ENCODE measurements around the gene ALPK1.
A peak's percentile ranks its signal among the peaks of the same experiment; 100 is the strongest.
"Not testable (repeated sequence)": the region's sequence is repeated elsewhere in the genome, so short reads cannot be mapped to it uniquely, and the experiment has no call there.

ALPK1 gene

GRCh38 chr4:112277220-112277619 lies 19.9 kb upstream of the ALPK1 start:
- no peak overlapping the region for H3K4me3 ChIP-seq (ENCODE audit: low read depth, low read length)
- peaks cover 4% of the 10 kb centered on the region for H3K9me3 ChIP-seq (ENCODE audit: control insufficient read depth, insufficient read depth, low read length)
- H3K36me3 ChIP-seq (ENCODE audit: control insufficient read depth, insufficient read depth, low read length): no peaks in the 10 kb centered on the region
- H3K9ac ChIP-seq (ENCODE audit: low read depth, low read length): no peak overlapping the region
- no peaks in the 10 kb centered on the region for H3K27me3 ChIP-seq (ENCODE audit: control insufficient read depth, insufficient read depth, low read length)
- H3K4me1 ChIP-seq (ENCODE audit: control insufficient read depth, insufficient read depth, low read length): no peaks in the 10 kb centered on the region

GRCh38 chr4:112277705-112278448 lies 19.3 kb upstream of the ALPK1 start:
- no peaks in the 10 kb centered on the region for H3K9me3 ChIP-seq (ENCODE audit: control insufficient read depth, insufficient read depth, low read length)
- no peaks in the 10 kb centered on the region for H3K4me1 ChIP-seq (ENCODE audit: control insufficient read depth, insufficient read depth, low read length)
- peaks cover 1% of the 10 kb centered on the region for H3K27me3 ChIP-seq (ENCODE audit: control insufficient read depth, insufficient read depth, low read length)
- no peaks in the 10 kb centered on the region for H3K36me3 ChIP-seq (ENCODE audit: control insufficient read depth, insufficient read depth, low read length)
- H3K4me3 ChIP-seq (ENCODE audit: low read depth, low read length): no peak overlapping the region
- H3K9ac ChIP-seq (ENCODE audit: low read depth, low read length): no peak overlapping the region

GRCh38 chr4:112279025-112279881 lies 17.9 kb upstream of the ALPK1 start:
- H3K36me3 ChIP-seq (ENCODE audit: control insufficient read depth, insufficient read depth, low read length): no peaks in the 10 kb centered on the region
- no peak overlapping the region for H3K9ac ChIP-seq (ENCODE audit: low read depth, low read length)
- no peak overlapping the region for H3K4me3 ChIP-seq (ENCODE audit: low read depth, low read length)

GRCh38 chr4:112279882-112280315 lies 17.3 kb upstream of the ALPK1 start:
- Histone ChIP-seq H3K27me3 (ENCODE audit: control insufficient read depth, insufficient read depth, low read length) (peaks cover 17% of the 10 kb centered on the region), H3K36me3 (ENCODE audit: control insufficient read depth, insufficient read depth, low read length) (no peaks in the 10 kb centered on the region), H3K4me1 (ENCODE audit: control insufficient read depth, insufficient read depth, low read length) (no peaks in the 10 kb centered on the region), H3K9ac (ENCODE audit: low read depth, low read length) (no peak overlapping the region), H3K9me3 (ENCODE audit: control insufficient read depth, insufficient read depth, low read length) (no peaks in the 10 kb centered on the region), H3K4me3 (ENCODE audit: low read depth, low read length) (no peak overlapping the region)

More at GRCh38 chr4:112279025-112279881, 17.9 kb upstream of the ALPK1 start:
- Histone ChIP-seq H3K27me3 (ENCODE audit: control insufficient read depth, insufficient read depth, low read length) (peaks cover 12% of the 10 kb centered on the region), H3K9me3 (ENCODE audit: control insufficient read depth, insufficient read depth, low read length) (no peaks in the 10 kb centered on the region), H3K4me1 (ENCODE audit: control insufficient read depth, insufficient read depth, low read length) (no peaks in the 10 kb centered on the region)

- no peaks in the 10 kb centered on the region for H3K36me3 ChIP-seq (ENCODE audit: control insufficient read depth, insufficient read depth, low read length)
- H3K27me3 ChIP-seq (ENCODE audit: control insufficient read depth, insufficient read depth, low read length): peaks cover 22% of the 10 kb centered on the region
- H3K4me3 ChIP-seq (ENCODE audit: low read depth, low read length): no peak overlapping the region
- no peak overlapping the region for H3K9ac ChIP-seq (ENCODE audit: low read depth, low read length)
- no peaks in the 10 kb centered on the region for H3K4me1 ChIP-seq (ENCODE audit: control insufficient read depth, insufficient read depth, low read length)
- no peaks in the 10 kb centered on the region for H3K9me3 ChIP-seq (ENCODE audit: control insufficient read depth, insufficient read depth, low read length)
Measured at GRCh38 chr4:112280386-112281056, 16.6 kb upstream of the ALPK1 start.

GRCh38 chr4:112281895-112282398 lies 15.2 kb upstream of the ALPK1 start:
- H3K36me3 ChIP-seq (ENCODE audit: control insufficient read depth, insufficient read depth, low read length); H3K4me1 ChIP-seq (ENCODE audit: control insufficient read depth, insufficient read depth, low read length); H3K9ac ChIP-seq (ENCODE audit: low read depth, low read length); H3K9me3 ChIP-seq (ENCODE audit: control insufficient read depth, insufficient read depth, low read length); H3K4me3 ChIP-seq (ENCODE audit: low read depth, low read length): not testable (repeated sequence)
- H3K27me3 ChIP-seq (ENCODE audit: control insufficient read depth, insufficient read depth, low read length): peaks cover 30% of the 10 kb centered on the region

GRCh38 chr4:112282860-112283667 lies 14.1 kb upstream of the ALPK1 start:
- Histone ChIP-seq H3K9me3 (ENCODE audit: control insufficient read depth, insufficient read depth, low read length) (no peaks in the 10 kb centered on the region), H3K4me1 (ENCODE audit: control insufficient read depth, insufficient read depth, low read length) (no peaks in the 10 kb centered on the region)

GRCh38 chr4:112284166-112284565 lies 13.0 kb upstream of the ALPK1 start:
- no peaks in the 10 kb centered on the region for H3K9me3 ChIP-seq (ENCODE audit: control insufficient read depth, insufficient read depth, low read length)
- no peak overlapping the region for H3K4me3 ChIP-seq (ENCODE audit: low read depth, low read length)
- H3K36me3 ChIP-seq (ENCODE audit: control insufficient read depth, insufficient read depth, low read length): no peaks in the 10 kb centered on the region
- peaks cover 33% of the 10 kb centered on the region for H3K27me3 ChIP-seq (ENCODE audit: control insufficient read depth, insufficient read depth, low read length)
- no peaks in the 10 kb centered on the region for H3K4me1 ChIP-seq (ENCODE audit: control insufficient read depth, insufficient read depth, low read length)
- no peak overlapping the region for H3K9ac ChIP-seq (ENCODE audit: low read depth, low read length)

More at GRCh38 chr4:112282860-112283667, 14.1 kb upstream of the ALPK1 start:
- peaks cover 33% of the 10 kb centered on the region for H3K27me3 ChIP-seq (ENCODE audit: control insufficient read depth, insufficient read depth, low read length)
- H3K4me3 ChIP-seq (ENCODE audit: low read depth, low read length): no peak overlapping the region
- no peak overlapping the region for H3K9ac ChIP-seq (ENCODE audit: low read depth, low read length)
- no peaks in the 10 kb centered on the region for H3K36me3 ChIP-seq (ENCODE audit: control insufficient read depth, insufficient read depth, low read length)

- no peaks in the 10 kb centered on the region for H3K4me1 ChIP-seq (ENCODE audit: control insufficient read depth, insufficient read depth, low read length)
- no peak overlapping the region for H3K9ac ChIP-seq (ENCODE audit: low read depth, low read length)
- H3K4me3 ChIP-seq (ENCODE audit: low read depth, low read length): peak overlapping the region; percentile 84
- no peaks in the 10 kb centered on the region for H3K36me3 ChIP-seq (ENCODE audit: control insufficient read depth, insufficient read depth, low read length)
- peaks cover 33% of the 10 kb centered on the region for H3K27me3 ChIP-seq (ENCODE audit: control insufficient read depth, insufficient read depth, low read length)
- no peaks in the 10 kb centered on the region for H3K9me3 ChIP-seq (ENCODE audit: control insufficient read depth, insufficient read depth, low read length)
Measured at GRCh38 chr4:112284662-112285411, 12.3 kb upstream of the ALPK1 start.

- Histone ChIP-seq H3K9ac (ENCODE audit: low read depth, low read length) (no peak overlapping the region), H3K4me1 (ENCODE audit: control insufficient read depth, insufficient read depth, low read length) (no peaks in the 10 kb centered on the region), H3K4me3 (ENCODE audit: low read depth, low read length) (no peak overlapping the region)
Measured at GRCh38 chr4:112287258-112287989, 9.7 kb upstream of the ALPK1 start.

More at GRCh38 chr4:112287258-112287989, 9.7 kb upstream of the ALPK1 start:
- H3K9me3 ChIP-seq (ENCODE audit: control insufficient read depth, insufficient read depth, low read length): no peaks in the 10 kb centered on the region
- no peaks in the 10 kb centered on the region for H3K36me3 ChIP-seq (ENCODE audit: control insufficient read depth, insufficient read depth, low read length)
- H3K27me3 ChIP-seq (ENCODE audit: control insufficient read depth, insufficient read depth, low read length): peaks cover 33% of the 10 kb centered on the region

Data from iPS-15b (cell line).